DND-41 (cell line): Measurements from ENCODE around the gene IL17RD.

Experiments
- ATAC-seq: fragments of 200-7000 bp; cut with Tn5 transposase; 3 replicates; pipeline ENCODE4 v1.9.1; 2021; ENCODE audit warnings: low read depth; ENCODE audit not compliant: insufficient read depth
- DNase-seq: peaks from one replicate; pipeline ENCODE4 v3.0.0-alpha.2; 2020
- H2AFZ ChIP-seq: 2 replicates; pipeline ENCODE4 v1.6.0; 2012; ENCODE audit warnings: low read depth, low read length
- H3K27ac ChIP-seq: 2 replicates; pipeline ENCODE4 v1.5.1; 2012; ENCODE audit warnings: low read length, inconsistent platforms
- H3K27me3 ChIP-seq: fragments of 200-600 bp; sonication (generic); 2 replicates; pipeline ENCODE4 v1.6.0; 2012; ENCODE audit warnings: low read length, mild to moderate bottlenecking, inconsistent platforms; ENCODE audit not compliant: insufficient read depth, poor library complexity
- H3K36me3 ChIP-seq: 2 replicates; pipeline ENCODE4 v1.5.1; 2012; ENCODE audit warnings: low read length, inconsistent platforms; ENCODE audit not compliant: insufficient read depth
- H3K4me1 ChIP-seq: 2 replicates; pipeline ENCODE4 v1.5.1; 2012; ENCODE audit warnings: mild to moderate bottlenecking, low read length; ENCODE audit not compliant: insufficient read depth
- H3K4me2 ChIP-seq: 2 replicates; pipeline ENCODE4 v1.6.0; 2012; ENCODE audit warnings: mild to moderate bottlenecking, moderate library complexity, low read length, inconsistent platforms; ENCODE audit not compliant: insufficient read depth
- H3K4me3 ChIP-seq, 2 experiments: fragments of 200-600 bp in 1 of 2; shearing (Covaris generic) in 1 of 2; 2 replicates each; pipeline ENCODE4 v1.5.1; 2012 to 2016; ENCODE audit warnings: inconsistent platforms in 2 of 2, low read length in 2 of 2, mild to moderate bottlenecking in 2 of 2, low read depth in 1 of 2, moderate library complexity in 1 of 2
- H3K79me2 ChIP-seq: 2 replicates; pipeline ENCODE4 v1.6.0; 2012; ENCODE audit warnings: low read length, inconsistent platforms; ENCODE audit not compliant: insufficient read depth
- H3K9ac ChIP-seq: 2 replicates; pipeline ENCODE4 v1.6.0; 2012; ENCODE audit warnings: low read depth, mild to moderate bottlenecking, inconsistent platforms, low read length, moderate library complexity
- H3K9me3 ChIP-seq: 2 replicates; pipeline ENCODE4 v1.5.1; 2012; ENCODE audit warnings: low read length, moderate library complexity, mild to moderate bottlenecking, inconsistent platforms; ENCODE audit not compliant: insufficient read depth, severe bottlenecking
- H4K20me1 ChIP-seq: 2 replicates; pipeline ENCODE4 v1.6.0; 2012; ENCODE audit warnings: low read length; ENCODE audit not compliant: insufficient read depth
- CTCF ChIP-seq: IDR thresholded peaks from 2 replicates; pipeline ENCODE4 v1.5.1; 2012; ENCODE audit warnings: borderline replicate concordance, low read length, moderate library complexity, mild to moderate bottlenecking; ENCODE audit not compliant: poor library complexity, severe bottlenecking; ENCODE audit errors: extremely low read depth
- EZH2 ChIP-seq: IDR thresholded peaks from 3 replicates; pipeline ENCODE4 v1.6.1; 2012; ENCODE audit warnings: borderline replicate concordance, low read depth, mild to moderate bottlenecking, moderate library complexity, low read length, inconsistent platforms; ENCODE audit not compliant: severe bottlenecking

The IL17RD gene

GRCh38 chr3:57060089-57060821, 104.9 kb downstream of the IL17RD start, which contains the start of gene SPATA12:
Gene SPATA12, plus strand, starts transcription at chr3:57060664. Its CDS starts 13,031 bp downstream, at chr3:57073695.
- no peak within 1 kb of the TSS for H3K4me3 ChIP-seq
- no peak within 1 kb of the TSS for H3K9ac ChIP-seq
- no peak within 1 kb of the TSS for H2AFZ ChIP-seq
- DNase-seq (peak; percentile 9), ATAC-seq (peak; percentile 50; the same call in 2 of the 3 replicates)
- no peaks in the 10 kb centered on the region for H3K9me3 ChIP-seq
- H4K20me1 ChIP-seq: no peaks in the 10 kb centered on the region
- no peaks in the 10 kb centered on the region for H3K36me3 ChIP-seq
- no peaks in the 10 kb centered on the region for H3K27me3 ChIP-seq
- H3K79me2 ChIP-seq: no peaks in the 10 kb centered on the region
- no peaks in the 10 kb centered on the region for H3K4me1 ChIP-seq
- TF ChIP-seq CTCF (no peak), EZH2 (no peak)
- no peak within 1 kb of the TSS for H3K4me2 ChIP-seq
- no peak within 1 kb of the TSS for H3K27ac ChIP-seq

GRCh38 chr3:57059411-57059810, 105.7 kb downstream of the IL17RD start:
- Histone ChIP-seq H3K27ac (no peak overlapping the region), H4K20me1 (no peaks in the 10 kb centered on the region), H3K9ac (no peak overlapping the region), H3K27me3 (no peaks in the 10 kb centered on the region), H3K9me3 (no peaks in the 10 kb centered on the region), H3K4me2 (no peak overlapping the region), H3K36me3 (no peaks in the 10 kb centered on the region), H2AFZ (no peak overlapping the region), H3K79me2 (no peaks in the 10 kb centered on the region), H3K4me3 (no peak overlapping the region), H3K4me1 (no peaks in the 10 kb centered on the region)
- TF ChIP-seq EZH2 (no peak), CTCF (no peak)
- no peak for DNase-seq
- ATAC-seq: no peak

- no peak overlapping the region for H3K4me2 ChIP-seq
- no peaks in the 10 kb centered on the region for H3K27me3 ChIP-seq
- H3K4me1 ChIP-seq: no peaks in the 10 kb centered on the region
- no peak overlapping the region for H2AFZ ChIP-seq
- no peak overlapping the region for H3K27ac ChIP-seq
- no peak overlapping the region for H3K4me3 ChIP-seq
- no peaks in the 10 kb centered on the region for H3K79me2 ChIP-seq
- no peaks in the 10 kb centered on the region for H3K36me3 ChIP-seq
- DNase-seq: no peak
- no peak overlapping the region for H3K9ac ChIP-seq
- H3K9me3 ChIP-seq: no peaks in the 10 kb centered on the region
- TF ChIP-seq CTCF (no peak), EZH2 (no peak)
- H4K20me1 ChIP-seq: no peaks in the 10 kb centered on the region
- no peak for ATAC-seq
Observed at GRCh38 chr3:57057351-57057750, 107.8 kb downstream of the IL17RD start.

GRCh38 chr3:57053122-57053521, 112.0 kb downstream of the IL17RD start:
- no peaks in the 10 kb centered on the region for H3K4me1 ChIP-seq
- no peak overlapping the region for H3K27ac ChIP-seq
- ATAC-seq: no peak

More at GRCh38 chr3:57053122-57053521, 112.0 kb downstream of the IL17RD start:
- no peak overlapping the region for H2AFZ ChIP-seq
- no peaks in the 10 kb centered on the region for H3K9me3 ChIP-seq
- H3K36me3 ChIP-seq: no peaks in the 10 kb centered on the region
- H3K4me2 ChIP-seq: no peak overlapping the region
- no peak overlapping the region for H3K4me3 ChIP-seq
- no peaks in the 10 kb centered on the region for H4K20me1 ChIP-seq
- TF ChIP-seq CTCF (no peak), EZH2 (no peak)
- DNase-seq: no peak
- no peak overlapping the region for H3K9ac ChIP-seq
- peaks cover 12% of the 10 kb centered on the region for H3K27me3 ChIP-seq
- no peaks in the 10 kb centered on the region for H3K79me2 ChIP-seq
